DMS79 treated with DMSO at 0.1 percent for 48 hours (cell line): ENCODE data around the gene PRSS1.
"Not testable (repeated sequence)": the region's sequence is repeated elsewhere in the genome, so short reads cannot be mapped to it uniquely, and the experiment has no call there.

Source experiments
- DNase-seq: peaks from one replicate; lab custom pipeline; 2025; lab: John Stamatoyannopoulos, UW

The PRSS1 gene

DNA sequence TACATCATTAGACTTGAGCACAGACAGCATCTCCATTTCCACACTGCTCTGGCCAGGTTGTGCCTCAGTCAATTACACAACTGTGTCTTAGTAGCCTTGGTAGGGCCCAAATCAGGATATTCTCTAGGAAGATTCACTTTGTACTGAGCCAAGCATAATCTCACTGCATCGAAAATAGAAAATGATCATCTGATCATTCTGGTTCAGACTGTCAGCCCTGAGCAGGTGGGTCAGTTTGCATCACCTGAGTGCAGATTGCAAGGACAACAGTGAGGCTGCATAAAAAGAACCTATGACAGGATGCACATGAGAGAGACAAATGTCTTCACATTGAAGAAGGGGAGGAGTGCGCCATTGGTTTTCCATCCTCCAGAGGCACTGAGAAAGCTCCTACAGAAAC lies 862 bp upstream of the PRSS1 start:
- not testable (repeated sequence) for DNase-seq

DNA sequence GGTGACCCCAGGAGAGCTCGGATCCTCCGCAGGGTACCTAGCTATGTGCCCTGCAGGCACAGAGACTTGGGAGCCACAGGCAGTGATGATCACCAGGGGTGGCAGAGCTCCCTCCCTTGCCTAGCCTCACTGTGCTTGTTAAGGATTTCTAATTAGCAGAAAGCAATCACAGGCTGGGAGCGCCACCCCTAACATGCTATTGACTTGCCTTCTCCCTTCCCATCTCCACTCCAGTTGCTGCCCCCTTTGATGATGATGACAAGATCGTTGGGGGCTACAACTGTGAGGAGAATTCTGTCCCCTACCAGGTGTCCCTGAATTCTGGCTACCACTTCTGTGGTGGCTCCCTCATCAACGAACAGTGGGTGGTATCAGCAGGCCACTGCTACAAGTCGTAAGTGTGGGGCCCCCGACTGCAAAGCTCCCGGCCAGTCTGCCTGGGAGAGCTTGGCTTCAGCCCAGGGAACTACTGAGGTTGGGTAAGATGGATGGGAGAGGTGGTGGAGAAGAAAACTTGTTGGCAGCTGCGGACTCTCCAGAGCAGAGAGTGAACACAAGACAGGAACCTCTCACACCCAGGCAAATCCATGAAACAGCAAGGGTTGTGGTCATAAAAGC lies 1.2 kb downstream of the PRSS1 start:
- peak; percentile 41 for DNase-seq

DNA sequence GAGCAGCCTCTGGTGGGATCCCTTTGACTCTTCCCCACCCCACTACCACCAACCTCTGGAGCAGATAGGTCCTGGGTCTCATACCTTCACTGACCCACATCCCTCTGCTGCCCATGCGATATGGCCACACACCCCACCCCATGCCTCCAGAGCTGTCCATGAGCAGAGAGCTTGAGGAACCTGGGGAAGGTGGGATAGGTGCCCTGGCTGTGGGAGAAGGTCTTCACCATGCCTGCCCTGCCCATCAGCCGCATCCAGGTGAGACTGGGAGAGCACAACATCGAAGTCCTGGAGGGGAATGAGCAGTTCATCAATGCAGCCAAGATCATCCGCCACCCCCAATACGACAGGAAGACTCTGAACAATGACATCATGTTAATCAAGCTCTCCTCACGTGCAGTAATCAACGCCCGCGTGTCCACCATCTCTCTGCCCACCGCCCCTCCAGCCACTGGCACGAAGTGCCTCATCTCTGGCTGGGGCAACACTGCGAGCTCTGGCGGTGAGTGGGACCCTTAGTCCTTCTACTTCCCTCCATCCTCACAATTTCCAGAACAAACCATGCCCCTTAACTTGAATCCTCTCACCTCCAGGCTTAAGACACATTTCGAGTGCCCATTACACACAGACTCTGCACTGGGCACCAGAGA lies 2.4 kb downstream of the PRSS1 start:
- DNase-seq, result not testable (repeated sequence)

DNA sequence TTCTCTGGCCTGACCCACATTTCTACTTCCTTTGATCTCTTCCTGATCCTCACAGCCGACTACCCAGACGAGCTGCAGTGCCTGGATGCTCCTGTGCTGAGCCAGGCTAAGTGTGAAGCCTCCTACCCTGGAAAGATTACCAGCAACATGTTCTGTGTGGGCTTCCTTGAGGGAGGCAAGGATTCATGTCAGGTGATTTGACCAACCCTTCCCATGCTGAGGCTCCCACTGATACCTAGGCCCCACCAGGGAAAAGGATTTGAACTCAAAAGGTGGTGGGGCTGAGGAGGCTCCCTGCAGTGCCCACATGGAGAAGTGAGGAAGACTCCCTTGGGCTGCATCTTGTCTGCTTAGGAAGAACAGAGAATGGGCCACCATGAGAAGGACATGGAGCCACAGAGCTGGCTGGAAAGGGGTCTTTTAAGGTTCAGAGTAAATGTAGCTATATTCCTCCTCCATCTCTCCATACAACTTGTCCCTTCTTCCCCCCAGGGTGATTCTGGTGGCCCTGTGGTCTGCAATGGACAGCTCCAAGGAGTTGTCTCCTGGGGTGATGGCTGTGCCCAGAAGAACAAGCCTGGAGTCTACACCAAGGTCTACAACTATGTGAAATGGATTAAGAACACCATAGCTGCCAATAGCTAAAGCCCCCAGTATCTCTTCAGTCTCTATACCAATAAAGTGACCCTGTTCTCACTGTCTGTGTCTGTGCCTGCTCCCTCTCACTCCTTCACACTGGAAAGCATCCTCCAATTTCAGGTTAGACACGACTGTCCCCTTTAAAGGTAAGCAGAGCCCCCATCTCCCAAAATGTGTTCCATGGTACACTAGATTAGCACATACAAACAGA lies 3.3 kb downstream of the PRSS1 start:
- DNase-seq, result no peak

DNA sequence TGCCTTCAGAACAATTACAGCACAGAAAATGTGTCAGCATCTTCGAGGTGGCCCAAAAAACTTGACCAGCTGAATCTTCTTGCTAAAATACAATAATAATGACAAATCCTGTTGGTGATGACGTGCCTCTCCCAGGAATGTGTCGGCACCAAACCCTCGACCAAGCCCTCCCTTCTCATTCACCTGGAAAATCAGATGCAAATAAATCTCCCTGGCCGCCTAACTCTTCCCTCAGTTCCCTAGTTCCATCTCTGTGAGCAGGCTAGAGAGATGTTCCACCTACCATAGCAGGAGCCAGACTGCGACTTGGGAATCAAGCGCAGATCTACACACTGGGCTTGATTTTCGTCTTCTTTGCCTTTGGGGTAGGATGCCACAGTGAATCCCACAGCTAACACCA lies 4.1 kb downstream of the PRSS1 start:
- no peak for DNase-seq

DNA sequence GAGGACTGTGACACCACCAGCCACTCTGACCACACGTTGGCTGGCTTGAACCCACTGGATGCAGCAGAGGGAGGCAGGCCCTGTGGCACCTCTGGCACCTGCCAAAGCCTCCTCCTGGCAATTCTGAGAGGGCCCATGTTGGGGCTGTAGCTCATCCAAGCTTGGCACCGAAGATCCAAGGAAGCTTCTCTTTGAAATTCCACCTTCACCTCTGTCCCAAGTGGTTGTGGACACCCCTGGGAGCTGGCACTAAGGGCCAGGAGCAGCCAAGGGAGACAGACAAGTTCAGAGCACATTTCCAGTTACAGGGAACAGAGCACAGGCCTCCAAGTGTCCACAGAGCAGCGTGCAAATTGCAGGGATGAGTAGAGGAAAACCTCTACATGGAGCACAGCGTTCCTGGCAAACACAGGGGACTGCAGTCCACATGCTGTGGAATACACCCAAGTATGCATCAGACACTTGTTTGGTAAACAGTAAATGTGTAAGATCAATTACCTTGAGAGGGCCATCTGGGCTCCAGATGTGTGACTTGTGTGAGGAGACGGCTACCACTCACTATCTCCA lies 4.7 kb downstream of the PRSS1 start:
- DNase-seq, result not testable (repeated sequence)

DNA sequence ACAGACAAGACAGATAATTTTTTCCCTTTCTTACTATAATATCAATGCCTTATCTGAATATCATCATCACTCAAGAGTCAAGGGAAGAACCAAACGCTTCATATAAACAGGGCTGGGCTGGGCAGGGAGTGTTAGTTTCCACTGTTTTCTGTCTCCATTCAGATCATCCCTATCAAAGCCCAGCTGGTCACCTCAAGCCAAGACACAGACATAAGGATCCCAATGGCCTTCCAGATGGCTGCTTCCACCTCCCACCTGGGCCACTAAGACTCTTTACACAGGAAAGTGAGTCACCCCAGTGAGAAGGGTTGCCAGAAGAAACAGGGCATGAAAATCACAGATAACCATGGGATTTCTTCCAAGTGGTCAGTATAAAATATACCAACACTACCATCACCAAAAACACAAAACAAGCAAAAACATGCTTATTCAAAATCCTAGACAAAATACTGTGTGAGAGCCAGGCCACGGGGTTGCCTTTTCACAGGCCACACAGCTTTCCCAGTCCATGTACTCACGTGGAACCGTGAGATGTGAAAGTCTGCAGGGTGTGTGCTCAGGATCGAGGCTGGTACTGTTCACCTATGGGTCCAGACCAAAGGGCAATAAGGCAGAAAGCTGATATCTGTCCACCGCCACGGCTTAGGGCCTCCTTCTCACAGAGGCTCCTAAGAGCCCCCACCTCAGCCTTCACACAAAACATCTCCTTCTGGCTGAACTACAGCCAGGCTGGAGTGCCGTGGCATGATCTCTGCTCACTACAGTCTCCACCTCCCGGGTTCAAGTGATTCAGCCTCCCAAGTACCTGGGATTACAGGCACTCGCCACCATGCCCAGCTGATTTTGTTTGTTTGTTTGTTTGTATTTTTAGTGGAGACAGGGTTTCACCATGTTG lies 5.7 kb downstream of the PRSS1 start:
- no peak for DNase-seq

DNA sequence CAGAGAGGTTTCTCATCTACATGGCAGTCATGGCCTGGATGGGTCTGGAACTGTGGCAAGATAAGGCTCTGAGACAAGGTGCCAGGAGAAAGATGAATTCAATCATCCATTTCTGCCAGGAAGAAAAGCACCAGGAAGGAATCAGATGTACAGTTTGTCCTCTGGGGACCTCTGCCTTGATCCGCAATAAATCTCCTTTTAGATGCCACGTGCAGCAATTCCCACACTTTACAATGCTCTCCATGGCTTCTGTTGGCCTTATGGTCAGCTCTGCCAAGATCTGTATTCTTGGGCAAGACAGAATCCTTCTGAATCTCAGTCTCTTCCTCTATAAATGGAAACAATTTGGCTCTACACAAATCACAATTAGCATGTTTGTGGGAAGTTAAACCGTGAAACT lies 9.0 kb downstream of the PRSS1 start:
- DNase-seq, result not testable (repeated sequence)

DNA sequence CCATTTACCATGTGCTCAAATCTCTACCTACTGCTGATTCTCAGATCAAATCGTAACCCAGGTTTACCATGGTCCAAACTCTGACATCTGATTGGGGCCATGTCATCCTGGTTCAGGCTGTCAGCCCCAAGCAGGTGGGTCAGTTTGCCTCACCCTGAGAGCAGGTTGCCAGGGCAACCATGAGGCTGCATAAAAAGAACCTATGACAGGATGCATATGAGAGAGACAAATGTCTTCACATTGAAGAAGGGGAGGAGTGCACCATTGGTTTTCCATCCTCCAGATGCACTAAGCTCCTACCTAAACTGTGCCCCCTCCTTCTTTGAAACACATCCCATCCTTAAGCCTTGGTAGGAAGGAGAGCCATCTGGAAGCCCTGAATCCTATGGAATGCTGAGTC lies 10.2 kb downstream of the PRSS1 start:
- DNase-seq, result no peak

DNA sequence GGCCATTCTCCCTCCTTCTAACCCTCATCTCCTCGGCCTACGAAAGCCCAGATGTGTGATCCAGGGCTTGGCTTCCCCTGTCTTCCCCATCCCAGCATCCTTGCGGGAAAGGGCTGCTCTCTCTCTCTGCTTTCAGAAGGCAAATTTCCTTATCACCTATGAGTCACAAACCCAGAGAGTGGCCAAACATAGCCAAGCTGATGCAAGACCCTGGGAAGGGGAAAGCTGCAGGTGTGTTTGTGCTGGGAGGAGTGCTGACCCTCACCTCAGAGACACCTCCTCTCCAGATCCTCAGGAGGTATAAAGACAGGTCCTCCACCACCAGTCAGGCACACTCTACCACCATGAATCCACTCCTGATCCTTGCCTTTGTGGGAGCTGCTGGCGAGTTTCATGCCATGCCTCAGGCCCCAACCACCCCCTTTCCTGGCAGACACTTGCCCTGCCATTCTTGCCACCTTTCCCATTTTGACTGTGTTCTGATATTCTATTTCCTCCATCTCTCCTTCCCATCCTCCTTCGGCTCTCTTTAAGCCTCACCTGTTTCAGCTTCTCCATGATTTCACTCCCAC lies 10.9 kb downstream of the PRSS1 start:
- DNase-seq, result peak; percentile 48

DNA sequence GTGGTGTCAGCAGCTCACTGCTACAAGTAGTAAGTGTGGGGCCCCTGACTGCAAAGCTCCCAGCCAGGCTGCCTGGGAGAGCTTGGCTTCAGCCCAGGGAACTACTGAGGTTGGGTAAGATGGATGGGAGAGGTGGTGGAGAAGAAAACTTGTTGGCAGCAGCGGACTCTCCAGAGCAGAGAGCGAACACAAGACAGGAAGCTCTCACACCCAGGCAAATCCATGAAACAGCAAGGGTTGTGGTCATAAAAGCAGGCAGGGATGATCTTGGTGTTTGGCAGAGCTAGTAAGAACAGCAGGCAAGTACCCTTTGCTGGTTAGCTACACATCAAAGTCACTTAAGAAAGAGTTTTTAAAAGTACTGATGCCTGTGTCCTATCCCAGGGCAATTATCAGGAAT lies 12.3 kb downstream of the PRSS1 start:
- DNase-seq, result peak; percentile 16

DNA sequence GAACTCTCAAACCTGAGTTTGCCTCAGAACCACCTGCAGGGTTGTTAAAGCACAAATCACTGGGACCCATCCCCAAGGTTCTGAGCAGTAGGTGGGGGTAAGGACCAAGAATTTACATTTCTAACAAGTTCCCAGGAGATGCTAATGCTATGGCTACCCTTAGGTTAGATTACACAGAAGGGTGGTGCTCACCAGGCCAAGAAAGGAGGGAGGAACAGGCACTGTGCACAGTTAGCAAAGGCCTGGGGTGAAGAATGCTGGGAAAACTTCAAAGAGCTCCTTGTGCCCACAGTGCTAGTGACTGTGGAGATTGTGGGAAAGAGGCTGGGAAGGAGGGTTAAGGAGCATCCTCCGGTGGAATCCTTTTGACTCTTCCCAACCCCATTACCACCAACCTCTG lies 12.8 kb downstream of the PRSS1 start:
- DNase-seq, result no peak

DNA sequence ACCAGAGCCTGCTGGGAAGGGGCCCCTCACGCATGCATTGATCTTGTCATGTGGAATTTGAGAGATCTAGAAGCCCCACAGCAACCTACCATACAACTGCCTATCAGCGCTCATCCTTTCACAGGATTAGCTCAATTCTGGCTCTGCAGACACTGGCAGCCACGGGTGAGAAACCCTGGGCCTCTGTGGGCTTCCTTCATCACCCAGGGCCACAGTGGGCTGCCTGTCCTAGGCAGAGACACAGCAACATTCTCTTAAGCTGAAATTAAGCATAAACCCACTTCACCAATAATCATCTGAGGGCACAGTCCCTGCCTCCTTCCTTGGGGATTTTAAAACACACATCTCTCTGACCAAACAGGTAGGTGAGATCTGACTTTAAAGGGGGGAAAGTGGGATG lies 18.2 kb downstream of the PRSS1 start:
- DNase-seq, result no peak

DNA sequence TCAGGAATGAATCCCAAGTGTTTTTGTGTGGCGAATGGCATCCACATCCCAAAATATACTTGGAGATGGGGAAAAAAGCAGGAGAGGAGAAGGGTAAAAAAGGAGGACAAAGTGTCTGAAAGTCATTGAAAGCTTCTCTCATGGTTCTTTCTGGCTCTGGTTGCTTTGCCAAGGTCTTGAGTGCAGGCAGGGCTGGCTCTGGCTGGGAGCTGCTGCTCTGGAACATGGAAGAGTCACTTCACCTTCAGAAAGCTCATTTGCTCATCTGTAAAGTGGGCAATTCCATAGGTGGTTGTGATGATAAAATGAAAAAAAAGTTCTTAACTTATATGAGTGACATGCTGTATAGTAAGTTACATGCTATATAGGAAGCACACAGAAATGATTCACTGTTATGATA lies 18.6 kb downstream of the PRSS1 start:
- DNase-seq, result no peak

DNA sequence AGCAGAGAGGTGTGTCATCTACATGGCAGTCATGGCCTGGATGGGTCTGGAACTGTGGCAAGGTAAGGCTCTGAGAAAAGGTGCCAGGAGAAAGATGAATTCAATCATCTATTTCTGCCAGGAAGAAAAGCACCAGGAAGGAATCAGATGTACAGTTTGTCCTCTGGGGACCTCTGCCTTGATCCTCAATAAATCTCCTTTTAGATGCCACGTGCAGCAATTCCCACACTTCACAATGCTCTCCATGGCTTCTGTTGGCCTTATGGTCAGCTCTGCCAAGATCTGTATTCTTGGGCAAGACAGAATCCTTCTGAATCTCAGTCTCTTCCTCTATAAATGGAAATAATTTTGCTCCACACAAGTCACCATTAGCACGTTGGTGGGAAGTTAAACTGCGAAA lies 19.6 kb downstream of the PRSS1 start:
- DNase-seq, result not testable (repeated sequence)

DNA sequence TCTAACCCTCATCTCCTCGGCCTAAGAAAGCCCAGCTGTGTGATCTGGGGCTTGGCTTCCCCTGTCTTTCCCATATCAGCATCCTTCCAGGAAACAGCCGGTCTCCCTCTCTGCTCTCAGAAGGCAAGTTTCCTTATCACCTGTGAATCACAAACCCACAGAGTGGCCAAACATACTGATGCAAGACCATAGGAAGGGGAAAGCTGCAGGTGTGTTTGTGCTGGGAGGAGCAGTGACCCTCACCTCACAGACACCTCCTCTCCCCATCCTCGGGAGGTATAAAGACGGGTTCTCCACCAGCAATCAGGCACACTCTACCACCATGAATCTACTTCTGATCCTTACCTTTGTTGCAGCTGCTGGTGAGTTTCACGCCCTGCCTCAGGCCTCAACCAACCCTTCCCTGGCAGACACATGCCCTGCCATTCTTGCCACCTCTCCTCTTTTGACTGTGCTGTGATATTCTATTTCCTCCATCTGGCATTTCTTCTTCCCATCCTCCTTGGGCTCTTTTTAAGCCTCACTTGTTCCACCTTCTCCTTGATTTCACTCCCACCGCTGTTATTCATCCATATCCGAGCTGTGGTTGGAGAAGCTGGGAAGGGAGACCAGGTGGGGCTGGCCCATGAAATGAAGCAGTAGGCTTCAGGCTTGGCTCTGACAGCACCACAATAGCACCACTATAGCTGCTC lies 21.5 kb downstream of the PRSS1 start, which contains the start of gene PRSS2:
Gene PRSS2, plus strand, starts transcription at position 310 of the 692 bp plus-strand sequence. Its CDS starts 13 bp downstream, at position 323.
- peak; percentile 99 for DNase-seq

DNA sequence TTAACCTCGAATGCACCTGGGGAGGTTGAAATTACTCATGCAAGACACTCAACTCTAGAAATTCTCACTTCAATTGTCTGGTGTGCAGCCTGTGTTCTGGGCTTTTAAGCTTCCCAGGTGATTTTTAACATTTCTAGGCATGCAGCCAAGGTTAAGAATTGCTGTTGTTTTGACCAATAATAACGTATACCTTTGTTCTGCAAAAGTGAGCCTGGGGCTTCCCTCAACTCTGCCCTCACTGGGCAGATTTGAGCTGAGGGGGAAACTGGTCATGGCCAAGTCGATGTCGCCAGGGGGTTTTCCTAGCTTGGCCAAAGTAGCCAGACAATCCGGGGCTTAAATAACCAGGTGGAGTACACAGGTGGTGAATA lies 22.1 kb downstream of the PRSS1 start:
- DNase-seq, result peak; percentile 99

DNA sequence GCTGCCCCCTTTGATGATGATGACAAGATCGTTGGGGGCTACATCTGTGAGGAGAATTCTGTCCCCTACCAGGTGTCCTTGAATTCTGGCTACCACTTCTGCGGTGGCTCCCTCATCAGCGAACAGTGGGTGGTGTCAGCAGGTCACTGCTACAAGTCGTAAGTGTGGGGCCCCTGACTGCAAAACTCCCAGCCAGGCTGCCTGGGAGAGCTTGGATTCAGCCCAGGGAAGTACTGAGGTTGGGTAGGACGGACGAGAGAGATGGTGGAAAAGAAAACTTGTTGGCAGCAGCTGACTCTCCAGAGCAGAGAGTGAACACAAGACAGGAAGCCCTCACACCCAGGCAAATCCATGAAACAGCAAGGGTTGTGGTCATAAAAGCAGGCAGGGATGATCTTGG lies 22.8 kb downstream of the PRSS1 start:
- DNase-seq, result peak; percentile 56

DNA sequence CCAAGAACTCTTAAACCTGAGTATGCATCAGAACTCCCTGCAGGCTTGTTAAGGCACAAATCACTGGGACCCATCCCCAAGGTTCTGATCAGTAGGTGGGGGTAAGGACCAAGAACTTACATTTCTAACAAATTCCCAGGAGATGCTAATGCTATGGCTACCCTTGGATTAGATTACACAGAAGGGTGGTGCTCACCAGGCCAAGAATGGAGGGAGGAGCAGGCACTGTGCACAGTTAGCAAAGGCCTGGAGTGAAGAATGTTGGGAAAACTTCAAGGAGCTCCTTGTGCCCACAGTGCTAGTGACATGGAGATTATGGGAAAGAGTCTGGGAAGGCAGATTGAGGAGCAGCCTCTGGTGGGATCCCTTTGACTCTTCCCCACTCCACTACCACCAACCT lies 23.4 kb downstream of the PRSS1 start:
- DNase-seq, result no peak

DNA sequence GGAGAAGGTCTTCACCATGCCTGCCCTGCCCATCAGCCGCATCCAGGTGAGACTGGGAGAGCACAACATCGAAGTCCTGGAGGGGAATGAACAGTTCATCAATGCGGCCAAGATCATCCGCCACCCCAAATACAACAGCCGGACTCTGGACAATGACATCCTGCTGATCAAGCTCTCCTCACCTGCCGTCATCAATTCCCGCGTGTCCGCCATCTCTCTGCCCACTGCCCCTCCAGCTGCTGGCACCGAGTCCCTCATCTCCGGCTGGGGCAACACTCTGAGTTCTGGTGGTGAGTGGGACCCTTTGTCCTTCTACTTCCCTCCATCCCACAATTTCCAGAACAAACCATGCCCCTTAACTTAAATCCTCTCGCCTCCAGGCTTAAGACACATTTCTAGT lies 24.0 kb downstream of the PRSS1 start:
- DNase-seq, result no peak
